SK-N-SH (cell line): ENCODE data around the gene GLS. TPM values are rescaled to one million over a fixed set of nuclear protein-coding genes. Genes with fewer than 3 reads are reported as not detected.

Experiments
- CTCF ChIP-seq: fragments of 200-600 bp; sonication (generic); IDR thresholded peaks from 2 replicates; pipeline ENCODE4 v1.6.1; 2017; ENCODE audit warnings: antibody characterized with exemption, mild to moderate bottlenecking, moderate library complexity
- FOSL2 ChIP-seq: IDR thresholded peaks from 2 replicates; pipeline ENCODE4 v1.4.0; 2012; ENCODE audit warnings: low read depth, mild to moderate bottlenecking, moderate library complexity, borderline replicate concordance
- FOXJ3 ChIP-seq: sonication (generic); formaldehyde crosslinking; IDR thresholded peaks from 2 replicates; pipeline ENCODE4 v1.5.1; 2020; ENCODE audit warnings: mild to moderate bottlenecking, missing genetic modification reagents
- GATA2 ChIP-seq: sonication (generic); formaldehyde crosslinking; IDR thresholded peaks from 2 replicates; pipeline ENCODE4 v1.5.0; 2020; ENCODE audit warnings: mild to moderate bottlenecking, missing genetic modification reagents
- IRF3 ChIP-seq: fragments of 150-350 bp; IDR thresholded peaks from 2 replicates; pipeline ENCODE4 v1.6.1; 2016; ENCODE audit warnings: mild to moderate bottlenecking, low read depth, low read length
- MEF2A ChIP-seq: IDR thresholded peaks from 2 replicates; pipeline ENCODE4 v1.4.0; 2012; ENCODE audit warnings: low read depth, borderline replicate concordance
- MXI1 ChIP-seq: IDR thresholded peaks from 2 replicates; pipeline ENCODE4 v1.6.1; 2012; ENCODE audit warnings: mild to moderate bottlenecking, low read depth, low read length, improper control_type of control experiment
- NFIC ChIP-seq: IDR thresholded peaks from 2 replicates; pipeline ENCODE4 v1.4.0; 2012; ENCODE audit warnings: borderline replicate concordance
- PBX3 ChIP-seq: IDR thresholded peaks from 2 replicates; pipeline ENCODE4; 2012
- POLR2AphosphoS5 ChIP-seq: IDR thresholded peaks from 2 replicates; pipeline ENCODE4 v1.6.1; 2012; ENCODE audit warnings: low read depth, low read length
- RCOR1 ChIP-seq: fragments of 150-350 bp; IDR thresholded peaks from 2 replicates; pipeline ENCODE4 v1.6.1; 2017; ENCODE audit warnings: antibody characterized with exemption, low read length
- RFX5 ChIP-seq: IDR thresholded peaks from 2 replicates; pipeline ENCODE4 v1.6.1; 2012; ENCODE audit warnings: mild to moderate bottlenecking, improper control_type of control experiment, low read length
- RXRA ChIP-seq: IDR thresholded peaks from 2 replicates; pipeline ENCODE4 v1.4.0; 2012; ENCODE audit warnings: low read depth, mild to moderate bottlenecking, borderline replicate concordance
- SIN3A ChIP-seq: IDR thresholded peaks from 2 replicates; pipeline ENCODE4 v1.6.1; 2012; ENCODE audit warnings: low read depth, mild to moderate bottlenecking, low read length, moderate library complexity, borderline replicate concordance
- SMC3 ChIP-seq: IDR thresholded peaks from 2 replicates; pipeline ENCODE4 v1.6.1; 2012; ENCODE audit warnings: low read depth, low read length, improper control_type of control experiment
- TAF1 ChIP-seq: IDR thresholded peaks from 2 replicates; pipeline ENCODE4 v1.6.1; 2012; ENCODE audit warnings: low read depth, mild to moderate bottlenecking, low read length, moderate library complexity, borderline replicate concordance
- TCF12 ChIP-seq: IDR thresholded peaks from 2 replicates; pipeline ENCODE4 v1.4.0; 2012
- TEAD4 ChIP-seq: IDR thresholded peaks from 2 replicates; pipeline ENCODE4 v1.4.0; 2012; ENCODE audit warnings: mild to moderate bottlenecking, borderline replicate concordance; ENCODE audit not compliant: insufficient read depth
- USF2 ChIP-seq: fragments of 150-350 bp; IDR thresholded peaks from 2 replicates; pipeline ENCODE4 v1.6.1; 2017; ENCODE audit warnings: antibody characterized with exemption, low read length, low read depth, borderline replicate concordance
- YY1 ChIP-seq: IDR thresholded peaks from 2 replicates; pipeline ENCODE4 v1.4.0; 2012; ENCODE audit warnings: low read depth, mild to moderate bottlenecking
- polyA plus RNA-seq, 3 experiments: library from polyadenylated mRNA; depleted of rRNA; stranded (reverse); fragments of >200 nt; gene quantifications; 2 replicates each; pipeline ENCODE4 v1.2.3, GENCODE V29; 2012
- TF ChIP-seq, protein P1 (sequence below): IDR thresholded peaks from 2 replicates; pipeline ENCODE4 v1.6.1; 2012; ENCODE audit warnings: mild to moderate bottlenecking, low read depth, low read length, moderate library complexity
- TF ChIP-seq, protein P2 (sequence below): IDR thresholded peaks from 2 replicates; pipeline ENCODE4 v1.4.0; 2012; ENCODE audit warnings: low read depth
- TF ChIP-seq, protein P3 (sequence below): IDR thresholded peaks from 2 replicates; pipeline ENCODE4 v1.4.0; 2012; ENCODE audit warnings: low read depth, borderline replicate concordance

The GLS gene
- polyA plus RNA-seq, 1 of the 3 experiments (the other 2 are of a cell fraction): 37.2 TPM

GRCh38 chr2:190978389-190979053 lies 97.9 kb downstream of the GLS start (continued):
- TF ChIP-seq, protein P1, sequence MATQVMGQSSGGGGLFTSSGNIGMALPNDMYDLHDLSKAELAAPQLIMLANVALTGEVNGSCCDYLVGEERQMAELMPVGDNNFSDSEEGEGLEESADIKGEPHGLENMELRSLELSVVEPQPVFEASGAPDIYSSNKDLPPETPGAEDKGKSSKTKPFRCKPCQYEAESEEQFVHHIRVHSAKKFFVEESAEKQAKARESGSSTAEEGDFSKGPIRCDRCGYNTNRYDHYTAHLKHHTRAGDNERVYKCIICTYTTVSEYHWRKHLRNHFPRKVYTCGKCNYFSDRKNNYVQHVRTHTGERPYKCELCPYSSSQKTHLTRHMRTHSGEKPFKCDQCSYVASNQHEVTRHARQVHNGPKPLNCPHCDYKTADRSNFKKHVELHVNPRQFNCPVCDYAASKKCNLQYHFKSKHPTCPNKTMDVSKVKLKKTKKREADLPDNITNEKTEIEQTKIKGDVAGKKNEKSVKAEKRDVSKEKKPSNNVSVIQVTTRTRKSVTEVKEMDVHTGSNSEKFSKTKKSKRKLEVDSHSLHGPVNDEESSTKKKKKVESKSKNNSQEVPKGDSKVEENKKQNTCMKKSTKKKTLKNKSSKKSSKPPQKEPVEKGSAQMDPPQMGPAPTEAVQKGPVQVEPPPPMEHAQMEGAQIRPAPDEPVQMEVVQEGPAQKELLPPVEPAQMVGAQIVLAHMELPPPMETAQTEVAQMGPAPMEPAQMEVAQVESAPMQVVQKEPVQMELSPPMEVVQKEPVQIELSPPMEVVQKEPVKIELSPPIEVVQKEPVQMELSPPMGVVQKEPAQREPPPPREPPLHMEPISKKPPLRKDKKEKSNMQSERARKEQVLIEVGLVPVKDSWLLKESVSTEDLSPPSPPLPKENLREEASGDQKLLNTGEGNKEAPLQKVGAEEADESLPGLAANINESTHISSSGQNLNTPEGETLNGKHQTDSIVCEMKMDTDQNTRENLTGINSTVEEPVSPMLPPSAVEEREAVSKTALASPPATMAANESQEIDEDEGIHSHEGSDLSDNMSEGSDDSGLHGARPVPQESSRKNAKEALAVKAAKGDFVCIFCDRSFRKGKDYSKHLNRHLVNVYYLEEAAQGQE: 0 out of 2 replicates have a peak, but pooled peaks have one; percentile 26
- TF ChIP-seq PBX3: peak; percentile 90
- peak; percentile 97 for TF ChIP-seq NFIC
- TF ChIP-seq SMC3: no peak
- no peak for TF ChIP-seq RCOR1
- peak; percentile 94 for TF ChIP-seq FOSL2
- TF ChIP-seq MEF2A: peak; percentile 48; the same call in 1 of the 2 replicates
- TF ChIP-seq MXI1: no peak
- TF ChIP-seq TEAD4: peak; percentile 93
- peak; percentile 38; the same call in 1 of the 2 replicates for TF ChIP-seq TAF1
- TF ChIP-seq FOXJ3 (CRISPR knock-in tag): no peak
- TF ChIP-seq CTCF: no peak
- no peak for TF ChIP-seq GATA2 (CRISPR knock-in tag)
- TF ChIP-seq SIN3A: peak; percentile 49; the same call in 1 of the 2 replicates
- peak; percentile 90 for TF ChIP-seq RXRA
- no peak for TF ChIP-seq IRF3
- peak; percentile 91; the same call in 1 of the 2 replicates for TF ChIP-seq POLR2AphosphoS5
- TF ChIP-seq RFX5: no peak
- no peak for TF ChIP-seq YY1
- TF ChIP-seq USF2: no peak
- TF ChIP-seq, protein P2, sequence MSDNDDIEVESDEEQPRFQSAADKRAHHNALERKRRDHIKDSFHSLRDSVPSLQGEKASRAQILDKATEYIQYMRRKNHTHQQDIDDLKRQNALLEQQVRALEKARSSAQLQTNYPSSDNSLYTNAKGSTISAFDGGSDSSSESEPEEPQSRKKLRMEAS: peak; percentile 69
- TF ChIP-seq, protein P3, sequence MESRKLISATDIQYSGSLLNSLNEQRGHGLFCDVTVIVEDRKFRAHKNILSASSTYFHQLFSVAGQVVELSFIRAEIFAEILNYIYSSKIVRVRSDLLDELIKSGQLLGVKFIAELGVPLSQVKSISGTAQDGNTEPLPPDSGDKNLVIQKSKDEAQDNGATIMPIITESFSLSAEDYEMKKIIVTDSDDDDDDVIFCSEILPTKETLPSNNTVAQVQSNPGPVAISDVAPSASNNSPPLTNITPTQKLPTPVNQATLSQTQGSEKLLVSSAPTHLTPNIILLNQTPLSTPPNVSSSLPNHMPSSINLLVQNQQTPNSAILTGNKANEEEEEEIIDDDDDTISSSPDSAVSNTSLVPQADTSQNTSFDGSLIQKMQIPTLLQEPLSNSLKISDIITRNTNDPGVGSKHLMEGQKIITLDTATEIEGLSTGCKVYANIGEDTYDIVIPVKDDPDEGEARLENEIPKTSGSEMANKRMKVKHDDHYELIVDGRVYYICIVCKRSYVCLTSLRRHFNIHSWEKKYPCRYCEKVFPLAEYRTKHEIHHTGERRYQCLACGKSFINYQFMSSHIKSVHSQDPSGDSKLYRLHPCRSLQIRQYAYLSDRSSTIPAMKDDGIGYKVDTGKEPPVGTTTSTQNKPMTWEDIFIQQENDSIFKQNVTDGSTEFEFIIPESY: peak; percentile 81; the same call in 1 of the 2 replicates
- peak; percentile 97 for TF ChIP-seq TCF12
